Subcutaneous adipose tissue (tissue), 4 donors: ENCODE results near the gene ITGBL1. TPM values are rescaled to one million over a fixed set of nuclear protein-coding genes. Genes with fewer than 3 reads are reported as not detected.

Source experiments
- total RNA-seq, 4 donors: library from RNA; depleted of rRNA; stranded (reverse); fragments of >200 nt; gene quantifications; one replicate each; pipeline ENCODE4 v1.1.0, GENCODE V29; 2016
- TF ChIP-seq, protein P1 (sequence below): fragments of 450-650 bp; IDR thresholded peaks from one replicate; pipeline ENCODE4 v1.5.1; 2016; ENCODE audit warnings: low read depth, mild to moderate bottlenecking, control low read depth, antibody characterized with exemption, moderate library complexity

The ITGBL1 gene
- total RNA-seq, 4 donors from 2014 or later, result 8.3 to 34.6 (median 17.3) TPM

- TF ChIP-seq, protein P1, sequence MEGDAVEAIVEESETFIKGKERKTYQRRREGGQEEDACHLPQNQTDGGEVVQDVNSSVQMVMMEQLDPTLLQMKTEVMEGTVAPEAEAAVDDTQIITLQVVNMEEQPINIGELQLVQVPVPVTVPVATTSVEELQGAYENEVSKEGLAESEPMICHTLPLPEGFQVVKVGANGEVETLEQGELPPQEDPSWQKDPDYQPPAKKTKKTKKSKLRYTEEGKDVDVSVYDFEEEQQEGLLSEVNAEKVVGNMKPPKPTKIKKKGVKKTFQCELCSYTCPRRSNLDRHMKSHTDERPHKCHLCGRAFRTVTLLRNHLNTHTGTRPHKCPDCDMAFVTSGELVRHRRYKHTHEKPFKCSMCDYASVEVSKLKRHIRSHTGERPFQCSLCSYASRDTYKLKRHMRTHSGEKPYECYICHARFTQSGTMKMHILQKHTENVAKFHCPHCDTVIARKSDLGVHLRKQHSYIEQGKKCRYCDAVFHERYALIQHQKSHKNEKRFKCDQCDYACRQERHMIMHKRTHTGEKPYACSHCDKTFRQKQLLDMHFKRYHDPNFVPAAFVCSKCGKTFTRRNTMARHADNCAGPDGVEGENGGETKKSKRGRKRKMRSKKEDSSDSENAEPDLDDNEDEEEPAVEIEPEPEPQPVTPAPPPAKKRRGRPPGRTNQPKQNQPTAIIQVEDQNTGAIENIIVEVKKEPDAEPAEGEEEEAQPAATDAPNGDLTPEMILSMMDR, result no peak
Measured at GRCh38 chr13:101429733-101430132, 22.7 kb upstream of the ITGBL1 start.

GRCh38 chr13:101433895-101434294 lies 18.6 kb upstream of the ITGBL1 start:
- TF ChIP-seq, protein P1, result no peak

DNA sequence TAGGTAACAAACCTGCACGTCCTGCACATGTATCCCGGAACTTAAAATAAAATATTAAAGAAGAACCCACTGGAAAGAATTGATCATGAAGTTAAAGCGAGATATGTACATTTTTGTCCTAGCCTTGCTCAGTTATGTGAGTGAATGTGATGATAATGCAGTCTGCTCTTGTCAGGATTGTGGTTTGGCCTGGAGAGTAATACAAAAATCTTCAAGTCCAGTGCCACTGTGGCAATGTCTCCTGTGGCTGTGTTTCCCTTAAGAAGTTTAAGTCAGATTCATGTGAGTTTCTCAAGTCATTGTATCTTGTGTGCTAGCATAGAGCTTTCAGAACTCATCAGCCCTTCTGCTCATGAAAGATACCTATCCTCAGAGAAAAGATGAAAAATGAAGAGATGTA lies 18.0 kb upstream of the ITGBL1 start:
- TF ChIP-seq, protein P1, result no peak

- TF ChIP-seq, protein P1, result no peak
Measured at GRCh38 chr13:101447852-101448251, 4.6 kb upstream of the ITGBL1 start.

- TF ChIP-seq, protein P1, result no peak
Measured at GRCh38 chr13:101449790-101450748, 2.4 kb upstream of the ITGBL1 start.

DNA sequence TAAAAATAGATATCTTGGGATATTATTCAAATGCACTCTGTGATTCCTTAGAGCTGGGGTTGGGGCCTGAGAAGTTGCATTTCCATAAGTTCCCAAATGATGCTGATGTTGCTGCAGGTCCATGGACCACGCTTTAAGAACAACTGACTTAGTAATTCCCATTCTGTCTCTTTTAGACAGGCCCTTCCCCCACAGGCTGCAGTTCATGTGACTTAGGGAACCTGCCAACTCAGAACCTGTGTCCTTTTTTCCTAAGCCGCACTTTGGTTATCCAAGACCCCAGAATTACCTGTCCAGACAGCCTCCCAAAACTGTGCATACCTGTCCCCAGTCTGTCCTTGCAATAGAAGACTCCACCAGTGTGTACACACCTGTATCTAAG lies 1.7 kb upstream of the ITGBL1 start:
- TF ChIP-seq, protein P1, result no peak

DNA sequence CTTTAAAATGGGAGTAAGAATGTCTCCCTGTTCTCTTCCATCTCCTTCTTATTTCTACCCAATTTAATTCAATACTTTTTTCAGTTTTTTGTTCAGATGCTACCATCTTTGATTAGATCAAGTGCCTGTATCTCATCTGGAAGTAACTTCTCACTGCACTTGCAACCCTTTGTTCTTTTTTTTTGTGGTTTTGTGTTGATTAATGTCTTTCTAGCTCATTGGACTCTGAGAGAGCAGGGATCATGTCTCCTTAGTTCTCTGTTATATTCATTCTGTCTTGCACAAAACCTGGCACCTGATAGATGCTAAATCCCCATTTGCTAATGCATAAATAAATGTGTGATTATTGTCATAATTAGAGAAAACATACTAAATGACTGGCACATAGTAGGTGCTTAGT lies 834 bp upstream of the ITGBL1 start:
- TF ChIP-seq, protein P1, result no peak
